Ovary (tissue), 3 donors: ENCODE data around the gene PGGHG.

Experiments used
- EP300 ChIP-seq: sonication (generic); formaldehyde crosslinking; IDR thresholded peaks from one replicate; pipeline ENCODE4 v1.6.1; 2017; ENCODE audit warnings: antibody characterized with exemption
- POLR2A ChIP-seq: fragments of 450-650 bp; IDR thresholded peaks from one replicate; pipeline ENCODE4 v1.6.1; 2017; ENCODE audit warnings: antibody characterized with exemption, mild to moderate bottlenecking, moderate library complexity
- TF ChIP-seq, protein P1 (sequence below), 3 donors: fragments of 450-650 bp in 2 of 3; fragments of 200-600 bp in 1 of 3; IDR thresholded peaks; one replicate each; pipeline versions ENCODE4 v1.5.1 to v1.8.0; 2016 to 2022; ENCODE audit warnings: antibody characterized with exemption in 3 of 3, mild to moderate bottlenecking in 1 of 3
- donor health status: DM: no; HTN: no; CAD: no.

GRCh38 chr11:269146-269890, 19.6 kb upstream of the PGGHG start:
- TF ChIP-seq POLR2A (no peak), EP300 (peak; percentile 17)
- TF ChIP-seq, protein P1, sequence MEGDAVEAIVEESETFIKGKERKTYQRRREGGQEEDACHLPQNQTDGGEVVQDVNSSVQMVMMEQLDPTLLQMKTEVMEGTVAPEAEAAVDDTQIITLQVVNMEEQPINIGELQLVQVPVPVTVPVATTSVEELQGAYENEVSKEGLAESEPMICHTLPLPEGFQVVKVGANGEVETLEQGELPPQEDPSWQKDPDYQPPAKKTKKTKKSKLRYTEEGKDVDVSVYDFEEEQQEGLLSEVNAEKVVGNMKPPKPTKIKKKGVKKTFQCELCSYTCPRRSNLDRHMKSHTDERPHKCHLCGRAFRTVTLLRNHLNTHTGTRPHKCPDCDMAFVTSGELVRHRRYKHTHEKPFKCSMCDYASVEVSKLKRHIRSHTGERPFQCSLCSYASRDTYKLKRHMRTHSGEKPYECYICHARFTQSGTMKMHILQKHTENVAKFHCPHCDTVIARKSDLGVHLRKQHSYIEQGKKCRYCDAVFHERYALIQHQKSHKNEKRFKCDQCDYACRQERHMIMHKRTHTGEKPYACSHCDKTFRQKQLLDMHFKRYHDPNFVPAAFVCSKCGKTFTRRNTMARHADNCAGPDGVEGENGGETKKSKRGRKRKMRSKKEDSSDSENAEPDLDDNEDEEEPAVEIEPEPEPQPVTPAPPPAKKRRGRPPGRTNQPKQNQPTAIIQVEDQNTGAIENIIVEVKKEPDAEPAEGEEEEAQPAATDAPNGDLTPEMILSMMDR (IDR thresholded peaks at IDR 0.05) = no peak
